ENCODE measurements around the gene FAM174B.

- no peak for TF ChIP-seq CTCF (IDR thresholded peaks at IDR 0.05)
- TF ChIP-seq POLR2A (IDR thresholded peaks at IDR 0.05) = no peak
- TF ChIP-seq POLR2AphosphoS5 (IDR thresholded peaks at IDR 0.05) = no peak
- TF ChIP-seq EP300 (IDR thresholded peaks at IDR 0.05) = no peak
Measured at GRCh38 chr15:92625251-92625980, 30.2 kb downstream of the FAM174B start.

Data from stomach (tissue), 4 donors.